Measurements from ENCODE around the gene PKN2. TPM values are rescaled to one million over a fixed set of nuclear protein-coding genes. Genes with fewer than 3 reads are reported as not detected.
"Not testable (repeated sequence)": the region's sequence is repeated elsewhere in the genome, so short reads cannot be mapped to it uniquely, and the experiment has no call there.

Gene PKN2
- total and polyA plus RNA-seq, 2 donors (not counting 1 experiment from before 2014, with no cell fraction given): 11.9 to 51.6 TPM

- POLR2A ChIA-PET: no interaction called here
- H3K9me3 ChIP-seq (ENCODE audit: control extremely low read depth in 1 of 3, control insufficient read depth in 2 of 3, insufficient read depth in 1 of 3, low read length in 2 of 3): no peaks in the 10 kb centered on the region
- WGBS (ENCODE audit: insufficient coverage): 88% methylated on average over 1 of the region's 1 CpG
Measured at GRCh38 chr1:88813471-88813870, 129.4 kb downstream of the PKN2 start.

GRCh38 chr1:88819642-88820041 lies 135.6 kb downstream of the PKN2 start:
- DNase-seq; H3K4me1 ChIP-seq (ENCODE audit: control insufficient read depth in 2 of 2, insufficient read depth in 2 of 2, low read length in 2 of 2); CTCF ChIA-PET; H3K9me3 Mint-ChIP-seq (ENCODE audit: insufficient read depth); H3K9ac ChIP-seq (ENCODE audit: low read length); H3K27me3 ChIP-seq (replicated peaks in 1 of 4; ENCODE audit: control extremely low read depth in 1 of 4, control insufficient read depth in 3 of 4, insufficient read depth in 4 of 4, low read length in 3 of 4); H3K27ac ChIP-seq (ENCODE audit: low read length in 2 of 2); ATAC-seq (ENCODE audit: low read depth); H3K79me2 ChIP-seq (ENCODE audit: control insufficient read depth, insufficient read depth, low read length); H4K20me1 ChIP-seq (ENCODE audit: control insufficient read depth, insufficient read depth, low read length, poor library complexity, severe bottlenecking); H3K4me1 Mint-ChIP-seq; H3K4me3 ChIP-seq (ENCODE audit: control extremely low read depth in 1 of 5, extremely low read depth in 1 of 5, insufficient read depth in 1 of 5, low read depth in 2 of 5, low read length in 4 of 5); H3K9me3 ChIP-seq (ENCODE audit: control extremely low read depth in 1 of 3, control insufficient read depth in 2 of 3, insufficient read depth in 1 of 3, low read length in 2 of 3); H3K4me3 Mint-ChIP-seq; H3K27ac Mint-ChIP-seq; intact Hi-C loops (cut with micrococcal nuclease); H3K4me2 ChIP-seq (replicated peaks; ENCODE audit: low read depth, low read length, poor library complexity, severe bottlenecking); H3K27me3 Mint-ChIP-seq; H2AFZ ChIP-seq (ENCODE audit: insufficient read depth, low read depth, low read length, poor library complexity, severe bottlenecking); POLR2A ChIA-PET: not testable (repeated sequence)
- peaks cover 13 to 21% of the 10 kb centered on the region in 2 experiments for H3K36me3 ChIP-seq (replicated peaks in 1 of 2; ENCODE audit: control extremely low read depth in 1 of 2, control insufficient read depth in 1 of 2, extremely low read depth in 1 of 2, insufficient read depth in 2 of 2, low read length in 1 of 2)
- WGBS (ENCODE audit: insufficient coverage): no CpG with 5 or more reads among the region's 3 CpGs

More at GRCh38 chr1:88813471-88813870, 129.4 kb downstream of the PKN2 start:
- Histone ChIP-seq H3K4me3 (ENCODE audit: control extremely low read depth in 1 of 5, extremely low read depth in 1 of 5, insufficient read depth in 1 of 5, low read depth in 2 of 5, low read length in 4 of 5) (no peak overlapping the region), H3K36me3 (replicated peaks in 1 of 2; ENCODE audit: control extremely low read depth in 1 of 2, control insufficient read depth in 1 of 2, extremely low read depth in 1 of 2, insufficient read depth in 2 of 2, low read length in 1 of 2) (peaks cover 24 to 33% of the 10 kb centered on the region in 2 experiments), H3K9ac (ENCODE audit: low read length) (no peak overlapping the region), H3K79me2 (ENCODE audit: control insufficient read depth, insufficient read depth, low read length) (no peaks in the 10 kb centered on the region), H2AFZ (ENCODE audit: insufficient read depth, low read depth, low read length, poor library complexity, severe bottlenecking) (no peak overlapping the region), H3K4me1 (ENCODE audit: control insufficient read depth in 2 of 2, insufficient read depth in 2 of 2, low read length in 2 of 2) (no peaks in the 10 kb centered on the region), H3K27ac (ENCODE audit: low read length in 2 of 2) (no peak overlapping the region), H3K4me2 (replicated peaks; ENCODE audit: low read depth, low read length, poor library complexity, severe bottlenecking) (no peak overlapping the region), H3K27me3 (replicated peaks in 1 of 4; ENCODE audit: control extremely low read depth in 1 of 4, control insufficient read depth in 3 of 4, insufficient read depth in 4 of 4, low read length in 3 of 4) (no peaks in the 10 kb centered on the region), H4K20me1 (ENCODE audit: control insufficient read depth, insufficient read depth, low read length, poor library complexity, severe bottlenecking) (no peaks in the 10 kb centered on the region)
- TF ChIP-seq CTCF (IDR thresholded peaks at IDR 0.05) (no peak), EZH2 (IDR thresholded peaks at IDR 0.05; ENCODE audit: borderline replicate concordance, insufficient read depth, low read depth, low read length, poor library complexity, severe bottlenecking) (no peak)
- CTCF ChIA-PET: no interaction called here
- no peak for DNase-seq
- H3K4me3 Mint-ChIP-seq: no peak overlapping the region
- no peak overlapping the region for H3K27ac Mint-ChIP-seq
- H3K9me3 Mint-ChIP-seq (ENCODE audit: insufficient read depth): no peaks in the 10 kb centered on the region
- H3K4me1 Mint-ChIP-seq: no peaks in the 10 kb centered on the region
- intact Hi-C loops (cut with micrococcal nuclease): loop anchor here (1.0 kb wide), 1 partner anchor 11 kb away; no protein-coding TSS in a partner anchor
- ATAC-seq (ENCODE audit: low read depth): no peak
- H3K27me3 Mint-ChIP-seq: no peaks in the 10 kb centered on the region
